ENCODE measurements around the gene RMND1. TPM values are rescaled to one million over a fixed set of nuclear protein-coding genes. Genes with fewer than 3 reads are reported as not detected.

RMND1 gene
- total and polyA plus RNA-seq, 9 of the 15 experiments (the other 6 are each of a cell fraction or from before 2014, with no cell fraction given): 26.9 to 47.8 (median 36.2) TPM

GRCh38 chr6:151390276-151390850 lies 61.6 kb downstream of the RMND1 start (continued):
- TF ChIP-seq ZBTB40 (IDR thresholded peaks at IDR 0.05) (0 out of 2 replicates have a peak, but pooled peaks have one; percentile 53), ZBTB40 (CRISPR knock-in tag; IDR thresholded peaks at IDR 0.05) (no peak), TAF7 (tag; IDR thresholded peaks at IDR 0.05) (no peak), PHF8 (IDR thresholded peaks at IDR 0.05; ENCODE audit: borderline replicate concordance, low read length) (no peak; the same call in 1 of the 2 replicates), NFE2 (IDR thresholded peaks at IDR 0.05; ENCODE audit: low read depth) (no peak), REST (IDR thresholded peaks at IDR 0.05; ENCODE audit: borderline replicate concordance) (no peak), REST (CRISPR knock-in tag; IDR thresholded peaks at IDR 0.05; ENCODE audit: low read depth) (no peak), ZNF134 (CRISPR knock-in tag; conservative IDR thresholded peaks at IDR 0.05) (no peak), SP1 (CRISPR knock-in tag; IDR thresholded peaks at IDR 0.05) (peak; percentile 79; the same call in 1 of the 2 replicates), TEAD2 (tag; IDR thresholded peaks at IDR 0.05) (no peak), CBX5 (IDR thresholded peaks at IDR 0.05; ENCODE audit: borderline replicate concordance, low read depth) (no peak), NFXL1 (CRISPR knock-in tag; IDR thresholded peaks at IDR 0.05) (no peak)

Data from K562 (cell line).